Mucosa of descending colon (tissue), 3 donors: ENCODE data around the gene PIEZO2. TPM values are rescaled to one million over a fixed set of nuclear protein-coding genes. Genes with fewer than 3 reads are reported as not detected.

ENCODE experiments used
- ATAC-seq: fragments of 200-7000 bp; cut with Tn5 transposase; one replicate; pipeline ENCODE4 v1.9.1; 2020; ENCODE audit warnings: mild to moderate bottlenecking, moderate library complexity
- DNase-seq, 3 donors: peaks; one replicate each; pipeline ENCODE4 v3.0.0-alpha.2; 2020
- H3K36me3 ChIP-seq: fragments of 200-600 bp; one replicate; pipeline ENCODE4 v1.8.0; 2021; ENCODE audit warnings: low read depth, mild to moderate bottlenecking
- H3K4me1 ChIP-seq: fragments of 200-600 bp; one replicate; pipeline ENCODE4 v1.8.0; 2021; ENCODE audit warnings: low read depth, mild to moderate bottlenecking
- H3K4me3 ChIP-seq: fragments of 200-600 bp; one replicate; pipeline ENCODE4 v1.8.0; 2021; ENCODE audit warnings: mild to moderate bottlenecking
- H3K9me3 ChIP-seq: fragments of 200-600 bp; one replicate; pipeline ENCODE4 v1.8.0; 2021; ENCODE audit warnings: mild to moderate bottlenecking
- CTCF ChIP-seq: fragments of 200-600 bp; IDR thresholded peaks from one replicate; pipeline ENCODE4 v1.8.0; 2022; ENCODE audit warnings: antibody characterized with exemption, mild to moderate bottlenecking
- intact Hi-C, 2 donors: fragments of 100-400 bp; cut with DNase I in 1 of 2; cut with micrococcal nuclease in 1 of 2; formaldehyde crosslinking; loops; one replicate each; pipeline versions ENCODE4 v1.11.0 to v1.11.1; 2022; cut with DNase I, micrococcal nuclease
- total RNA-seq, 3 donors: library from RNA; stranded (reverse); fragmentation: NEBNext Ultra II Directional in 2 of 3; extraction: Animal tissue kit (Norgen Biotek cat#: 25700) in 2 of 3; gene quantifications; one replicate each; pipeline versions ENCODE4 v1.2.1 to v1.2.4, GENCODE V29; 2021 to 2023
- donor health status: DM: no; HTN: no; CAD: no; lungs with moderate emphysema.
- donor health status: DM: no; HTN: no; CAD: no.
- donor health status: DM: no; HTN: yes; CAD: no.

PIEZO2 gene
- total RNA-seq, 3 donors from 2014 or later: 1.0 to 18.9 (median 1.4) TPM

DNA sequence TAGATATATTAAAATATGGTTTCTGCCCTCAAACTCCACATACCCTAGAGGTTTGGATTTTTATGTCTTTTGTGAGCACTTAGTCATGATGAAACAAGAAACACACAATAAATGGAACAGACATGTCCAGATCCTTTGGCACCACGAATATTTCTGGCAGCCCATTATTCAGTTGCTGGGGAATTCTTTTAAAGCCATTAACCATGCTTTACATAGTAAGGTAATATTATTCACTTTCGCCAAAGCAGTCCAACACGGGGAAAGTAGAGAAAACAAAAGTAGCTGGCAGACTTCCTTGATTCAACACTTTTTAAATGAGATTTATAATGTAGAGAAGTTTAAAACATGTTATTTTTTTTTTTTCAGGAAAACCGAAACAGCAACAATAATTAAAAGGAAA lies 235.4 kb downstream of the PIEZO2 start:
- ATAC-seq (no peak), DNase-seq (no peak)

GRCh38 chr18:10912790-10913545 lies 236.4 kb downstream of the PIEZO2 start:
- DNase-seq (no peak), ATAC-seq (no peak)
- Histone ChIP-seq H3K36me3 (no peaks in the 10 kb centered on the region), H3K4me1 (no peaks in the 10 kb centered on the region), H3K9me3 (peaks cover 4% of the 10 kb centered on the region), H3K4me3 (no peak overlapping the region)
- no peak for TF ChIP-seq CTCF
- intact Hi-C loops: no loop called here

More for the DNA sequence above, 235.4 kb downstream of the PIEZO2 start:
- Histone ChIP-seq H3K4me3 (no peak overlapping the region), H3K4me1 (no peaks in the 10 kb centered on the region), H3K9me3 (peaks cover 4% of the 10 kb centered on the region), H3K36me3 (no peaks in the 10 kb centered on the region)
- intact Hi-C loops: no loop called here
- no peak for TF ChIP-seq CTCF

- ATAC-seq (no peak), DNase-seq (no peak)
- no peaks in the 10 kb centered on the region for H3K36me3 ChIP-seq
- H3K9me3 ChIP-seq: no peaks in the 10 kb centered on the region
- H3K4me3 ChIP-seq: no peak overlapping the region
- intact Hi-C loops: no loop called here
- no peaks in the 10 kb centered on the region for H3K4me1 ChIP-seq
- TF ChIP-seq CTCF: no peak
Measured at GRCh38 chr18:10909724-10910123, 239.6 kb downstream of the PIEZO2 start.

DNA sequence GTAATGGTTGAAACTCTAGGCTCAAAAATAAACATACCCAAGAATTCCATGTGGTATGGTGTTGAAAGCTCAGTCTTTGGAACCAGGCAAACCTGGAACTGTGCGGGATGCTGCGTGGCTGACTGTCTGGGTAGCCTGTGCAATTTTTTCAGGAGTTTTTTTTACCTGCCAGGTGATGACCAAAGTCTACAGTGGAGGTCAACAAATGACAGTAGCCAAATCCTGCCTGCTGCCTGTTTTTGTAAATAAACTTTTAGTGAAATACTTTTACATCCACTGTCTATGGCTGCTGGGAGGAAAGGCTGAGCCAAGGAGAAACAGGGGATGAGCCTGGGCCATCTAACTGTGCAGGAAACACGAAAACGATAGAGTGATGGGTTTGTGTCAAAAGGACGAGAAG lies 240.6 kb downstream of the PIEZO2 start:
- no peaks in the 10 kb centered on the region for H3K4me1 ChIP-seq
- H3K9me3 ChIP-seq: no peaks in the 10 kb centered on the region
- ATAC-seq (no peak), DNase-seq (no peak)
- TF ChIP-seq CTCF: no peak
- H3K4me3 ChIP-seq: no peak overlapping the region
- no peaks in the 10 kb centered on the region for H3K36me3 ChIP-seq
- intact Hi-C loops: no loop called here

- ATAC-seq (no peak), DNase-seq (no peak)
- no peak overlapping the region for H3K4me3 ChIP-seq
- no peak for TF ChIP-seq CTCF
- no peaks in the 10 kb centered on the region for H3K4me1 ChIP-seq
- intact Hi-C loops: no loop called here
- no peaks in the 10 kb centered on the region for H3K9me3 ChIP-seq
- no peaks in the 10 kb centered on the region for H3K36me3 ChIP-seq
Measured at GRCh38 chr18:10907749-10908148, 241.6 kb downstream of the PIEZO2 start.

DNA sequence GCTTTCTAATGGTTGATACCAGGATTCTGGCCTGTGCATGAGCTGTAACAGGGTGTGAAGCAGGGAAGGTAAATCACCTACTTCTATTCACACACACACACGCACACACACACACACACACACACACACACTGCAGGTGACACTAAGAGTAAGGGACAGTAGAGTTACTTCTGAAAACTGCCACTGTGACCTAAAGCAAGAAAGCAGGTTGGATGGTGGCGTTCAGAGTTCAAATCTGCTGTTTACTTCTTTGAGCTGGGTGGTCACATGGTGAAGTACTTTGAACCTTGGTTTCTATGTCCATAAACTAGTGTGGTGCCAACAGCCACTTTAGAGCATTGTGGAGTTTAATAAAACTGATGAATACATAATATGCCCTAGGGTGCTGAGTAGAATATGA lies 248.0 kb downstream of the PIEZO2 start:
- no peaks in the 10 kb centered on the region for H3K9me3 ChIP-seq
- no peaks in the 10 kb centered on the region for H3K36me3 ChIP-seq
- TF ChIP-seq CTCF: no peak
- no peak for ATAC-seq
- DNase-seq: no peak
- intact Hi-C loops: no loop called here
- H3K4me3 ChIP-seq: no peak overlapping the region
- no peaks in the 10 kb centered on the region for H3K4me1 ChIP-seq
